SU-DHL-6 (cell line): Measurements from ENCODE around the gene ATAD2B.

Experiments
- H2AFZ ChIP-seq: fragments of 200-600 bp; sonication (generic); 2 replicates; pipeline ENCODE4 v1.6.1; 2014; ENCODE audit warnings: low read depth, mild to moderate bottlenecking, moderate library complexity, mixed read lengths, antibody characterized with exemption, low read length; ENCODE audit not compliant: severe bottlenecking
- H3F3A ChIP-seq: fragments of 200-600 bp; shearing (Covaris generic); 2 replicates; pipeline ENCODE4 v1.6.0; 2016; ENCODE audit warnings: antibody characterized with exemption, mild to moderate bottlenecking; ENCODE audit not compliant: insufficient read depth
- H3K27ac ChIP-seq: fragments of 200-600 bp; sonication (generic); 2 replicates; pipeline ENCODE4 v1.5.1; 2016; ENCODE audit warnings: low read depth, mild to moderate bottlenecking, low read length, moderate library complexity, mixed read lengths
- H3K27me3 ChIP-seq: fragments of 200-600 bp; sonication (generic), shearing (Covaris generic); 2 replicates; pipeline ENCODE4 v1.6.0; 2014; ENCODE audit warnings: mild to moderate bottlenecking, low read length
- H3K36me3 ChIP-seq: fragments of 200-600 bp; sonication (generic); 2 replicates; pipeline ENCODE4 v1.6.1; 2014; ENCODE audit warnings: mild to moderate bottlenecking, low read length, mixed read lengths
- H3K4me2 ChIP-seq: fragments of 300-600, 200-600 bp; shearing (Covaris generic), sonication (generic); 2 replicates; pipeline ENCODE4 v1.6.0; 2014; ENCODE audit warnings: low read length, low read depth, mild to moderate bottlenecking; ENCODE audit not compliant: poor library complexity, severe bottlenecking
- H3K4me3 ChIP-seq: fragments of 200-600 bp; sonication (generic); 2 replicates; pipeline ENCODE4 v1.5.1; 2014; ENCODE audit warnings: antibody characterized with exemption, low read length, mild to moderate bottlenecking, mixed read lengths; ENCODE audit not compliant: insufficient read depth, poor library complexity, severe bottlenecking
- H3K79me2 ChIP-seq: fragments of 200-600 bp; sonication (generic); 2 replicates; pipeline ENCODE4 v1.6.1; 2014; ENCODE audit warnings: mild to moderate bottlenecking, low read length, moderate library complexity; ENCODE audit not compliant: insufficient read depth
- H3K9ac ChIP-seq: fragments of 200-600 bp; sonication (generic); 2 replicates; pipeline ENCODE4 v1.7.0; 2014; ENCODE audit warnings: mild to moderate bottlenecking, low read length
- H3K9me2 ChIP-seq: fragments of 200-600 bp; sonication (generic); replicated peaks from 2 replicates; pipeline ENCODE4 v1.6.1; 2014; ENCODE audit warnings: low read length; ENCODE audit not compliant: insufficient read depth
- H3K9me3 ChIP-seq: fragments of 200-600 bp; sonication (generic); 2 replicates; pipeline ENCODE4 v1.6.1; 2014; ENCODE audit warnings: low read length, mixed read lengths; ENCODE audit not compliant: insufficient read depth
- H4K20me1 ChIP-seq: fragments of 200-600 bp; sonication (generic); 2 replicates; pipeline ENCODE4 v1.6.1; 2014; ENCODE audit warnings: low read depth, mild to moderate bottlenecking, antibody characterized with exemption, low read length, moderate library complexity, mixed read lengths
- CTCF ChIP-seq: fragments of 200-600 bp; sonication (generic); IDR thresholded peaks from one replicate; pipeline ENCODE4 v1.5.1; 2017; ENCODE audit warnings: antibody characterized with exemption, mild to moderate bottlenecking, low read length, moderate library complexity; ENCODE audit not compliant: insufficient read depth, poor library complexity, severe bottlenecking
- EZH2phosphoT487 ChIP-seq: fragments of 200-600 bp; sonication (generic), shearing (Covaris generic); conservative IDR thresholded peaks from 2 replicates; pipeline ENCODE4 v1.6.1; 2018; ENCODE audit warnings: mild to moderate bottlenecking, antibody characterized with exemption, low read length, moderate library complexity, mixed read lengths

Gene ATAD2B

DNA sequence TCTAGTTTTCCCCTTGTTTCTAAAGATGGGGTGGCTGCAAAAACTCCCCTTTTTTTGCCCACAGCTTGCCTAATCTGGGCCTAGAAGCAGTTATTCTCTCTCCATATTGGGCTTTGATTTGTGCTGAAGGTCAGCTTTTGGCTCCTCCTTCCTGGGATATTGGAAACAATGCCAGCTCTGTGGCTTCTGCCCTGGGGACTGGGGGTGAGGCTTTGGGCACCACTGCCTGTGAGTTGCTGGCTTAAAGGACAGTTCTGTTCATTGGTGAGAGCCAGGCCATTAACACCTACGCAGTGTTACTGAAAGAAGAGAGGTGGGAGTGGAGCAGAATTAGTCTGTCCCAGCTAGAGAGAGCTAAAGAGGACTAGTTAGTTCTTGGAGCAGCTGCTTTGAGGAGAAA, 17.6 kb upstream of the ATAD2B start:
- Histone ChIP-seq H3K79me2 (peaks cover 65% of the 10 kb centered on the region), H3F3A (0 out of 2 replicates have a peak, but pooled peaks cover 5% of the 10 kb centered on the region), H2AFZ (no peak overlapping the region), H4K20me1 (no peaks in the 10 kb centered on the region), H3K4me3 (no peak overlapping the region), H3K9ac (no peak overlapping the region), H3K4me2 (no peak overlapping the region), H3K36me3 (no peaks in the 10 kb centered on the region), H3K9me2 (no peaks in the 10 kb centered on the region), H3K27me3 (no peaks in the 10 kb centered on the region), H3K27ac (no peak overlapping the region), H3K9me3 (no peaks in the 10 kb centered on the region)
- TF ChIP-seq EZH2phosphoT487: no peak
- no peak for TF ChIP-seq CTCF

DNA sequence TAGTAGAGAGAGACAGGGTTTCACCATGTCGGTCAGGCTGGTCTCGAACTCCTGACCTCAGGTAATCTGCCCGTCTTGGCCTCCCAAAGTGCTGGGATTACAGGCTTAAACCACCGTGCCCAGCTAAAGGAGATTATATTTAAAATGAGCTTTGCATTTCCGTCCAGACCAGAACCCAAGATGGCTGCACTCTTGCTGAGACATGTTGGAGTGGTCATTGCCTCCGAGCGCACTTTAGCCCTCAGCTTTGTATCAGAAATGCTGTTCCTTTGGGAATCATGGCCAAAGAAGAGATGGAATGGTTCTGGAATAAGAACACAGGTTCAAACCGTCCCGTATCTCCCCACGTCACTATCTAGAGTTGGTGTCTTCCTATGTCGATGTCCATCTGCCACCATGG, 16.7 kb upstream of the ATAD2B start:
- H3K9me2 ChIP-seq: no peaks in the 10 kb centered on the region
- H3K4me2 ChIP-seq: no peak overlapping the region
- no peak for TF ChIP-seq EZH2phosphoT487
- TF ChIP-seq CTCF: no peak
- peaks cover 63% of the 10 kb centered on the region for H3K79me2 ChIP-seq
- no peaks in the 10 kb centered on the region for H3K9me3 ChIP-seq
- no peak overlapping the region for H3K9ac ChIP-seq
- no peaks in the 10 kb centered on the region for H4K20me1 ChIP-seq
- H3K27me3 ChIP-seq: no peaks in the 10 kb centered on the region
- no peak overlapping the region for H3K4me3 ChIP-seq
- no peaks in the 10 kb centered on the region for H3K36me3 ChIP-seq
- H3F3A ChIP-seq: 0 out of 2 replicates have a peak, but pooled peaks cover 5% of the 10 kb centered on the region
- H2AFZ ChIP-seq: no peak overlapping the region
- H3K27ac ChIP-seq: no peak overlapping the region

GRCh38 chr2:23941644-23942043, 14.7 kb upstream of the ATAD2B start:
- no peaks in the 10 kb centered on the region for H3K9me3 ChIP-seq
- no peak for TF ChIP-seq CTCF
- no peak for TF ChIP-seq EZH2phosphoT487
- H3K9ac ChIP-seq: no peak overlapping the region; the same call in 1 of the 2 replicates
- no peaks in the 10 kb centered on the region for H3K9me2 ChIP-seq
- H3K36me3 ChIP-seq: no peaks in the 10 kb centered on the region
- no peak overlapping the region for H3K27ac ChIP-seq
- H3K79me2 ChIP-seq: peaks cover 46% of the 10 kb centered on the region
- H3K4me2 ChIP-seq: peak overlapping the region; percentile 95
- no peaks in the 10 kb centered on the region for H3K27me3 ChIP-seq
- no peaks in the 10 kb centered on the region for H4K20me1 ChIP-seq
- H2AFZ ChIP-seq: no peak overlapping the region
- peak overlapping the region; percentile 67 for H3K4me3 ChIP-seq
- 0 out of 2 replicates have a peak, but pooled peaks cover 5% of the 10 kb centered on the region for H3F3A ChIP-seq
